SKM-1 treated with dmso at 0.1 percent for 144 hours (cell line): ENCODE data around the gene HBE1.
"Not testable (repeated sequence)": the region's sequence is repeated elsewhere in the genome, so short reads cannot be mapped to it uniquely, and the experiment has no call there.

Experiments used
- DNase-seq: peaks from one replicate; lab custom pipeline; 2025; ENCODE audit not compliant: unreplicated experiment; lab: John Stamatoyannopoulos, UW

The HBE1 gene

GRCh38 chr11:5253440-5253839 is 16.3 kb downstream of the HBE1 start:
- DNase-seq = not testable (repeated sequence)

GRCh38 chr11:5252919-5253265 is 16.9 kb downstream of the HBE1 start:
- no peak for DNase-seq

GRCh38 chr11:5252192-5252918 is 17.4 kb downstream of the HBE1 start:
- no peak for DNase-seq

- no peak for DNase-seq
Observed at GRCh38 chr11:5251746-5252145, 18.0 kb downstream of the HBE1 start.

GRCh38 chr11:5250543-5251204 is 19.1 kb downstream of the HBE1 start:
- DNase-seq = no peak

- not testable (repeated sequence) for DNase-seq
Observed at GRCh38 chr11:5249807-5250396, 19.8 kb downstream of the HBE1 start, which contains the start of gene HBG1. Gene HBG1 (minus strand): TSS chr11:5249857. CDS start chr11:5249804, 53 bp downstream.

- DNase-seq = not testable (repeated sequence)
Observed at GRCh38 chr11:5248498-5248897, 21.2 kb downstream of the HBE1 start.

GRCh38 chr11:5247472-5248192 is 22.1 kb downstream of the HBE1 start:
- DNase-seq = no peak

- DNase-seq = no peak
Observed at GRCh38 chr11:5246772-5247471, 22.8 kb downstream of the HBE1 start.

- DNase-seq = no peak
Observed at GRCh38 chr11:5245155-5245554, 24.6 kb downstream of the HBE1 start.

GRCh38 chr11:5243816-5244180 is 25.9 kb downstream of the HBE1 start:
- no peak for DNase-seq

GRCh38 chr11:5242933-5243815 is 26.6 kb downstream of the HBE1 start:
- DNase-seq = no peak

- no peak for DNase-seq
Observed at GRCh38 chr11:5242208-5242607, 27.5 kb downstream of the HBE1 start.

- DNase-seq = no peak
Observed at GRCh38 chr11:5241458-5241857, 28.3 kb downstream of the HBE1 start.

GRCh38 chr11:5240458-5240857 is 29.3 kb downstream of the HBE1 start:
- DNase-seq = no peak

GRCh38 chr11:5240056-5240455 is 29.7 kb downstream of the HBE1 start:
- DNase-seq = no peak

GRCh38 chr11:5239046-5239445 is 30.7 kb downstream of the HBE1 start:
- no peak for DNase-seq

- DNase-seq = peak; percentile 13
Observed at GRCh38 chr11:5238486-5238885, 31.3 kb downstream of the HBE1 start.

- DNase-seq = no peak
Observed at GRCh38 chr11:5237420-5237819, 32.3 kb downstream of the HBE1 start.
